ENCODE data around the gene JMJD1C.

- no peak for TF ChIP-seq CTCF (IDR thresholded peaks at IDR 0.05)
- no peak for TF ChIP-seq POLR2A (IDR thresholded peaks at IDR 0.05)
These were observed 256.1 kb downstream of the JMJD1C start for GRCh38 chr10:63209705-63210104.
